Effector memory CD8-positive, alpha-beta T cell (primary cell): ENCODE data around the gene EIF5AL1.

Experiments
- ATAC-seq: fragments of 150-1000 bp; cut with Tn5 transposase; replicated peaks from 2 replicates; pipeline ENCODE4 v1.10.0; 2021; ENCODE audit warnings: mild to moderate bottlenecking, moderate library complexity
- DNase-seq, 3 experiments: peaks; one replicate each; pipeline ENCODE4 v3.0.0; 2021
- H3K27ac Mint-ChIP-seq, 2 donors: one replicate each; pipeline ENCODE4 v1.8.0; 2022; ENCODE audit warnings: mild to moderate bottlenecking in 2 of 2, mixed read lengths in 2 of 2, moderate library complexity in 2 of 2
- H3K27me3 Mint-ChIP-seq, 2 donors: one replicate each; pipeline ENCODE4 v1.8.0; 2022; ENCODE audit warnings: mixed read lengths in 2 of 2
- H3K36me3 Mint-ChIP-seq: one replicate; pipeline ENCODE4 v1.8.0; 2022; ENCODE audit warnings: mild to moderate bottlenecking, moderate library complexity, mixed read lengths; ENCODE audit not compliant: insufficient read depth
- H3K4me1 Mint-ChIP-seq, 2 donors: one replicate each; pipeline ENCODE4 v1.8.0; 2022; ENCODE audit warnings: low read depth in 2 of 2, mixed read lengths in 2 of 2
- H3K4me3 Mint-ChIP-seq, 2 donors: one replicate each; pipeline ENCODE4 v1.8.0; 2022; ENCODE audit warnings: mild to moderate bottlenecking in 2 of 2, mixed read lengths in 2 of 2, moderate library complexity in 2 of 2
- H3K9me3 Mint-ChIP-seq, 2 donors: one replicate each; pipeline ENCODE4 v1.8.0; 2022; ENCODE audit warnings: mixed read lengths in 2 of 2

EIF5AL1 gene

GRCh38 chr10:79563426-79563825, 51.1 kb downstream of the EIF5AL1 start:
- Mint-ChIP-seq H3K4me3 (no peak overlapping the region), H3K36me3 (no peaks in the 10 kb centered on the region), H3K4me1 (peaks cover 4 to 7% of the 10 kb centered on the region in 2 donors), H3K27me3 (peaks cover 44 to 45% of the 10 kb centered on the region in 2 donors), H3K9me3 (no peaks in the 10 kb centered on the region), H3K27ac (no peak overlapping the region)
- no peak for ATAC-seq
- DNase-seq, result no peak
